Measurements from ENCODE around the gene NME4. TPM values are rescaled to one million over a fixed set of nuclear protein-coding genes. Genes with fewer than 3 reads are reported as not detected.
"Not testable (repeated sequence)": the region's sequence is repeated elsewhere in the genome, so short reads cannot be mapped to it uniquely, and the experiment has no call there.

Gene NME4
- total RNA-seq, 3 donors from 2014 or later (not counting 1 experiment from before 2014, with no cell fraction given): 10.7 to 27.4 (median 25.4) TPM

DNA sequence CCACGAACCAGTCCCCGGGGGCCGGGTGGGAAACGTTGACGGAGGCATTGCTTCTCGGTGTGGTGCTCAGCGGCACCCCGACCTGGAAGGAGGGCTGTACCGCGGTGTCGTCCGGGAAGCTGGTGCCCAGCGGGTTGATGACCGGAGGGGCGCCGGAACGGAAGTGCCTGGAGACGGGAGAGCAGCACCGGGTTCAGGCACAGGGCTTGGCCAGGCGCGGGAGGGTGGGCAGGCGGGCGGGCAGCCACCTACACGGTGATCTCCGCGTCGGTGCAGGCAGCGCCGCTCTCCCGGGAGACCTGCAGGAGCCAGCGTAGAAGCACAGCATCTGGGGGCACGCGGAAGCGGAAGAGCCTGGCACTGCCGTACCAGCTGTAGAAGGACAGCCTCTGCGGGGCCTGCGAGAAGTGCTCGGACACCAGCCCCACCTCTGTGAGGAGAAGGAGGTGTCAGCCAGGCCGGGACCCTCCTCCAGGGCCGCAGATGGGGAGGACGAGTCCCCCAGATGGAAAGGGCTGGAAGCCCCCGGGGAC, 19.5 kb upstream of the NME4 start:
- TF ChIP-seq, protein P1, sequence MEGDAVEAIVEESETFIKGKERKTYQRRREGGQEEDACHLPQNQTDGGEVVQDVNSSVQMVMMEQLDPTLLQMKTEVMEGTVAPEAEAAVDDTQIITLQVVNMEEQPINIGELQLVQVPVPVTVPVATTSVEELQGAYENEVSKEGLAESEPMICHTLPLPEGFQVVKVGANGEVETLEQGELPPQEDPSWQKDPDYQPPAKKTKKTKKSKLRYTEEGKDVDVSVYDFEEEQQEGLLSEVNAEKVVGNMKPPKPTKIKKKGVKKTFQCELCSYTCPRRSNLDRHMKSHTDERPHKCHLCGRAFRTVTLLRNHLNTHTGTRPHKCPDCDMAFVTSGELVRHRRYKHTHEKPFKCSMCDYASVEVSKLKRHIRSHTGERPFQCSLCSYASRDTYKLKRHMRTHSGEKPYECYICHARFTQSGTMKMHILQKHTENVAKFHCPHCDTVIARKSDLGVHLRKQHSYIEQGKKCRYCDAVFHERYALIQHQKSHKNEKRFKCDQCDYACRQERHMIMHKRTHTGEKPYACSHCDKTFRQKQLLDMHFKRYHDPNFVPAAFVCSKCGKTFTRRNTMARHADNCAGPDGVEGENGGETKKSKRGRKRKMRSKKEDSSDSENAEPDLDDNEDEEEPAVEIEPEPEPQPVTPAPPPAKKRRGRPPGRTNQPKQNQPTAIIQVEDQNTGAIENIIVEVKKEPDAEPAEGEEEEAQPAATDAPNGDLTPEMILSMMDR (IDR thresholded peaks at IDR 0.05): no peak
- no peaks in the 10 kb centered on the region for H3K9me3 ChIP-seq (ENCODE audit: control insufficient read depth, insufficient read depth, low read length)
- H3K36me3 Mint-ChIP-seq: no peaks in the 10 kb centered on the region
- ATAC-seq (no peak), DNase-seq (no peak)
- peaks cover 0 to 13% of the 10 kb centered on the region in 2 donors for H3K4me1 Mint-ChIP-seq
- no peak overlapping the region for H3K4me3 Mint-ChIP-seq
- peaks cover 29% of the 10 kb centered on the region for H3K4me1 ChIP-seq (ENCODE audit: control insufficient read depth, insufficient read depth, low read length)
- no peak overlapping the region for H3K4me3 ChIP-seq (ENCODE audit: low read length)
- no peaks in the 10 kb centered on the region for H3K27me3 Mint-ChIP-seq (ENCODE audit: low read depth in 2 of 2)
- no peaks in the 10 kb centered on the region for H3K9me3 Mint-ChIP-seq
- no peak overlapping the region for H3K27ac Mint-ChIP-seq
- H3K27me3 ChIP-seq (ENCODE audit: control insufficient read depth, insufficient read depth, low read length): no peaks in the 10 kb centered on the region
- 93% methylated on average over 42 of the region's 42 CpGs for WGBS (ENCODE audit: insufficient coverage)
- no peak overlapping the region for H3K27ac ChIP-seq (ENCODE audit: low read length)
- peaks cover 27% of the 10 kb centered on the region for H3K36me3 ChIP-seq (ENCODE audit: control insufficient read depth, insufficient read depth, low read length)
- intact Hi-C loops (cut with micrococcal nuclease): no loop called here

DNA sequence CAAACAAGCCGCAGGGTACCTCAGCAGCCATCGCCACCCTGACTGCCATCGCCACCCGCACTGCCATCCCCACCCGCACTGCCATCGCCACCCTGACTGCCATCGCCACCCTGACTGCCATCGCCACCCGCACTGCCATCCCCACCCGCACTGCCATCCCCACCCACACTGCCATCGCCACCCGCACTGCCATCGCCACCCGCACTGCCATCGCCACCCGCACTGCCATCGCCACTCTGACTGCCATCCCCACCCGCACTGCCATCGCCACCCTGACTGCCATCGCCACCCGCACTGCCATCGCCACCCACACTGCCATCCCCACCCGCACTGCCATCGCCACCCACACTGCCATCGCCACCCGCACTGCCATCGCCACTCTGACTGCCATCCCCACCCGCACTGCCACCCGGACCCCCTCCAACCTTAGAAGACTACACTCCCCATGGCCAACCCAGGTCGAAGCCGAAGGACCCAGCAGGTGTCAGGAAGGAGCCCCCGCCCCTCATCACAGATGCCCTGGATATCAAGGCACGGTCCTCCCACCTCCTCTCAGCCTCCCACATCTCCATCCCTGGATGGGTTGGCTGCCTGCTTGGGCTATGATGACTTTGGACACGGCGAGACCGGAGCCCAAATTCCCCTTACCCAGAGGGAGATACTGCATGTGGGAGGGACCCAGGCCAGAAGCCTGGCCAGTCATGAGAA, 18.7 kb upstream of the NME4 start:
- H3K36me3 Mint-ChIP-seq; H3K9me3 Mint-ChIP-seq; H3K4me3 ChIP-seq (ENCODE audit: low read length); H3K27me3 ChIP-seq (ENCODE audit: control insufficient read depth, insufficient read depth, low read length); H3K27ac ChIP-seq (ENCODE audit: low read length); DNase-seq; H3K4me3 Mint-ChIP-seq; H3K9me3 ChIP-seq (ENCODE audit: control insufficient read depth, insufficient read depth, low read length); ATAC-seq; intact Hi-C loops (cut with micrococcal nuclease); H3K27ac Mint-ChIP-seq; H3K27me3 Mint-ChIP-seq (ENCODE audit: low read depth in 2 of 2): not testable (repeated sequence)
- peaks cover 7 to 20% of the 10 kb centered on the region in 2 donors for H3K4me1 Mint-ChIP-seq
- peaks cover 27% of the 10 kb centered on the region for H3K36me3 ChIP-seq (ENCODE audit: control insufficient read depth, insufficient read depth, low read length)
- H3K4me1 ChIP-seq (ENCODE audit: control insufficient read depth, insufficient read depth, low read length): peaks cover 37% of the 10 kb centered on the region
- WGBS (ENCODE audit: insufficient coverage): 91% methylated on average over 31 of the region's 36 CpGs

- no peak overlapping the region for H3K4me3 Mint-ChIP-seq
Observed at GRCh38 chr16:378821-379182, 18.2 kb upstream of the NME4 start.

More at GRCh38 chr16:378821-379182, 18.2 kb upstream of the NME4 start:
- Mint-ChIP-seq H3K9me3 (no peaks in the 10 kb centered on the region), H3K27ac (no peak overlapping the region), H3K27me3 (ENCODE audit: low read depth in 2 of 2) (no peaks in the 10 kb centered on the region), H3K36me3 (no peaks in the 10 kb centered on the region), H3K4me1 (peaks cover 10 to 24% of the 10 kb centered on the region in 2 donors)
- intact Hi-C loops (cut with micrococcal nuclease): no loop called here
- ATAC-seq (no peak), DNase-seq (no peak)
- Histone ChIP-seq H3K36me3 (ENCODE audit: control insufficient read depth, insufficient read depth, low read length) (peaks cover 23% of the 10 kb centered on the region), H3K27ac (ENCODE audit: low read length) (no peak overlapping the region), H3K4me1 (ENCODE audit: control insufficient read depth, insufficient read depth, low read length) (peaks cover 42% of the 10 kb centered on the region), H3K27me3 (ENCODE audit: control insufficient read depth, insufficient read depth, low read length) (no peaks in the 10 kb centered on the region), H3K9me3 (ENCODE audit: control insufficient read depth, insufficient read depth, low read length) (no peaks in the 10 kb centered on the region), H3K4me3 (ENCODE audit: low read length) (no peak overlapping the region)
- TF ChIP-seq, protein P1 (IDR thresholded peaks at IDR 0.05): no peak
- 93% methylated on average over 14 of the region's 14 CpGs for WGBS (ENCODE audit: insufficient coverage)

All from natural killer cell (primary cell).